ENCODE measurements around the gene CDK16.

Gene CDK16

DNA sequence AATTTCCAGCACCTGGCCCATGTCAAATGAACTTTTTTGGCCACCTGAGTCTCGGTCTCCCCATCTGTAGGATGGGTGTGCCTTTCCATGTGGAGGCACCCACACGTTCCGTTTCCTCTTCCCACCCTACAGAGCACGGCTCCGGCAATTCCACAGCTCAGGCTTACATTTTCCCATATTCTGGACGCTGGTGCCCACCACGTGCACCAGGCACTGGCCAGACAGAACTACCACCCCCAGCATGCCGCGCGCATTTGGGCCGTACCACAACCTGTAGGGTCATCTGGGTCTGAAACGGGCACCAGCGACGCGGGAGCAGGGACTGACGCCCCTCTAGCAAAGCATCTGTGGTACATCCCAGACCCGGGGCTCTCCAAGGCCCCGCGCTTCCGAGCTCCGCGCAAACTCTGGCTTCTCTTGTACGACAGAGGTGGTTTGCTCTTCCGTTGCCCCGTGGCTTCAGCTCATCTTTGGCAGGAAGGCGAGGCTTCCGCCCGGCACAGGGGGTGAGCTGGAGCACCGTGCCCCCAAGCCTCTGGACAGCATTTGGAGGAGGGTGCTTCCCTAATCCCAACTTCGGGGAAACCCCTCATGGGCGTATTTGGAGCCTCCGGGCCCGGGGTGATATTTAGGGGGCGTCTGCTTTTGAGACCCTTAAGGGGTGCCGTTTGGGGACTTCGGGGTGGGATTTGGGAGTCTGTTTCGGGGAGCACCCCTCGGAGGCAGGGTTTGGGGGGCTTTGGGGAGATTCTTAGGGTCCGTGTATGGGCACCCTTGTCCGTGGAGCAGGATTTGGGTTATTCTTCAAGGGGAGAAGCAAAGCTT is 27.8 kb upstream of the CDK16 start:
- TF ChIP-seq, protein P1, sequence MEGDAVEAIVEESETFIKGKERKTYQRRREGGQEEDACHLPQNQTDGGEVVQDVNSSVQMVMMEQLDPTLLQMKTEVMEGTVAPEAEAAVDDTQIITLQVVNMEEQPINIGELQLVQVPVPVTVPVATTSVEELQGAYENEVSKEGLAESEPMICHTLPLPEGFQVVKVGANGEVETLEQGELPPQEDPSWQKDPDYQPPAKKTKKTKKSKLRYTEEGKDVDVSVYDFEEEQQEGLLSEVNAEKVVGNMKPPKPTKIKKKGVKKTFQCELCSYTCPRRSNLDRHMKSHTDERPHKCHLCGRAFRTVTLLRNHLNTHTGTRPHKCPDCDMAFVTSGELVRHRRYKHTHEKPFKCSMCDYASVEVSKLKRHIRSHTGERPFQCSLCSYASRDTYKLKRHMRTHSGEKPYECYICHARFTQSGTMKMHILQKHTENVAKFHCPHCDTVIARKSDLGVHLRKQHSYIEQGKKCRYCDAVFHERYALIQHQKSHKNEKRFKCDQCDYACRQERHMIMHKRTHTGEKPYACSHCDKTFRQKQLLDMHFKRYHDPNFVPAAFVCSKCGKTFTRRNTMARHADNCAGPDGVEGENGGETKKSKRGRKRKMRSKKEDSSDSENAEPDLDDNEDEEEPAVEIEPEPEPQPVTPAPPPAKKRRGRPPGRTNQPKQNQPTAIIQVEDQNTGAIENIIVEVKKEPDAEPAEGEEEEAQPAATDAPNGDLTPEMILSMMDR (IDR thresholded peaks at IDR 0.05; ENCODE audit: control extremely low read depth, extremely low read depth, low read depth, missing control alignments), result no peak
- DNase-seq (ENCODE audit: extremely low spot score), result peak; percentile 88
- CTCF ChIA-PET, result interaction anchor here (0.7 to 2.4 kb wide), 4 partner anchors 27 to 333 kb away, joined by 3 to 13 read pairs (median 9); partner anchors contain the start of gene RBM10
- POLR2A ChIA-PET, result interaction anchor here (0.7 to 1.4 kb wide), 3 partner anchors 27 to 46 kb away, joined by 3 to 4 read pairs (median 3); partner anchors contain the start of genes RBM10 and USP11

DNA sequence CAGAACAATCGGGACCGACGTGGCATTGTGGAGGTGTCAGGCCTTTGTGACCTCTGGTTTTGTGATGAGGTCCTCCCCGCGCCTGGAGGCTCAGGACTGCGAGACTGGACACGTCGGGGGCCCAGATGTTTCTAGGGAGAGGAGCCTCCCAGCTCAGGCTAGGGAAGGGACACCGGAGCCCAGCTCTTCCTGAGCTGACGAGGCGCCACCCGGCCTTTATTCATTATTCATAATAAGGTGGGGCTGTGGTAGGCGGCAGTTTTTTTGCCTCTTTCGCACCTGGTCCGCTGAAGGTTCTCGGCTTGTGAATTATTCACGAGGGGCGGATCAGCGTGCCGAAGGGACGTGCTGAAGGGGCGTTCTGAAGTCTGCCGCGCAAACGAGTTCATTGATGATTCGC is 27.1 kb upstream of the CDK16 start:
- TF ChIP-seq, protein P1 (IDR thresholded peaks at IDR 0.05; ENCODE audit: control extremely low read depth, extremely low read depth, low read depth, missing control alignments), result no peak
- POLR2A ChIA-PET, result interaction anchor here (0.9 to 1.4 kb wide), 2 partner anchors 26 to 42 kb away, joined by 3 read pairs; partner anchors contain the start of gene USP11
- CTCF ChIA-PET, result interaction anchor here (1.6 to 2.4 kb wide), 3 partner anchors 26 to 332 kb away, joined by 5 to 13 read pairs (median 13); no protein-coding TSS in a partner anchor
- DNase-seq (ENCODE audit: extremely low spot score), result peak; percentile 37

DNA sequence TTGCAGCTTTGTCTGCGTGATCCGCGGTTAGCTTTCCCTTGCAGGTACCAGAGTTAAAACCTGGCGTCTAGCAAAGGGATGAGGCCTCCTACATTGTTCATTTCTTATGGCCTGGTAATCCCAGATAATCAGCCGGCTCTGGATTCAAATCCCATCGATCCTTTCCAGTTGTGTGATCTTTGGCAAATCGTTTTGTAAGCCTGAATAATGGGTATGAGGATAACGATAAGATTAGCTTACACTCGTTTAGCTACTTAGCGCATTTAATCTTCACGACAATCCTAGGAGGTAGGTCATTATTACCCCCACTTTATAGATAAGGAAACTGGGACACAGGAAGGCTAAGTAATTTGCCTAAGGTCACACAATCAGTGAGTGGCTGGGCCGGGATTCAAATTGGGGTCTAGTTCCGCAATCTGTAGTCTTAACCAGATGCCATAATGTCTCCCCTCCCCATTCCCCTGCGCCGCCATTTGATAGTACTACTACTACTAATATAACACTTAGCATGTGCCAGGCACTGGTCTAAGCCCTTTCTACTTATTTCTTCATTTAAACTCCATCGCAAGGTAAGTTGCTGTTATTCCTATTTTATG is 26.6 kb upstream of the CDK16 start:
- no peak for DNase-seq (ENCODE audit: extremely low spot score)
- TF ChIP-seq, protein P1 (IDR thresholded peaks at IDR 0.05; ENCODE audit: control extremely low read depth, extremely low read depth, low read depth, missing control alignments), result no peak
- CTCF ChIA-PET, result interaction anchor here (1.6 to 2.4 kb wide), 3 partner anchors 26 to 331 kb away, joined by 5 to 13 read pairs (median 13); no protein-coding TSS in a partner anchor
- POLR2A ChIA-PET, result interaction anchor here (0.9 kb wide), 1 partner anchor 26 kb away, joined by 3 read pairs; no protein-coding TSS in a partner anchor

DNA sequence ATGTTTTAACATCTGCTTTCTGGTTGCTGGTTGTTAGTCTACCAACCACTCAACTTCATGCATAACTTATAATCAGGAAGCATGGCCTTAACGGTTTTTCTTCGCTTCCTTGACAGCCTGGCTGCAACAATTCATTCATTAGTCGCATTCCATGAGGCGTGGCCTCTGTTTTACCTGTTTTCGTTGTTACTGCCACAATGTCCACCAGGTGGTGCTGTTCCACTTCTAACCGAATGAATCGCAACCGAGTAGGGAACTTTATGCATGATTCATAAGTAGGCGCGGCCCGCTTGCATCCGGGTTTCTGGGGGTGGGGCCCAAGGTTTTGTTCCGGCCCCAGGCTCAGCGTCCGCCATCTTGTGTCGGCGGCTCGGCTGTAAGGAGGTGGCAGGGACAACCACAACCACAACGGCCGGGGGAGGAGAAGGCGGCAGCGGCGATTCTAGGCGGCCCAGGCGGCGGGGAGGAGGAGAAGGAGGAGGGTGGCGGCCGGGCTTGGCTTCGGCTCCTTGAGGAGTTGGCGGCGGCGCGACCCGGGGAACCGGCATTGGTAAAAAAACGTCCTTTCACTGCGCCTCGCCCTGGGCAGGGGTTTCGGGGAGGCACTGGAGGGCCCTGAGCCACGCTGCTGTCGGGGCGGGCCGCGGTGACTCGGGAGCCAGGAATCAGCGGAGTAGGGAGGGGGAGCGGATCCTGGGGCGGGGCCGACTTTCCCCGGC is 24.8 kb upstream of the CDK16 start, which contains the start of gene UBA1:
Gene UBA1 (plus strand): TSS at position 355 of the 719 bp plus-strand sequence. CDS start 4,974 bp downstream, outside the sequence.
- TF ChIP-seq, protein P1 (IDR thresholded peaks at IDR 0.05; ENCODE audit: control extremely low read depth, extremely low read depth, low read depth, missing control alignments), result peak; percentile 51
- CTCF ChIA-PET, result interaction anchor here (0.9 to 1.0 kb wide), 2 partner anchors 191 to 288 kb away, joined by 3 to 5 read pairs; no protein-coding TSS in a partner anchor
- DNase-seq (ENCODE audit: extremely low spot score), result peak; percentile 92
- POLR2A ChIA-PET, result no interaction called here

DNA sequence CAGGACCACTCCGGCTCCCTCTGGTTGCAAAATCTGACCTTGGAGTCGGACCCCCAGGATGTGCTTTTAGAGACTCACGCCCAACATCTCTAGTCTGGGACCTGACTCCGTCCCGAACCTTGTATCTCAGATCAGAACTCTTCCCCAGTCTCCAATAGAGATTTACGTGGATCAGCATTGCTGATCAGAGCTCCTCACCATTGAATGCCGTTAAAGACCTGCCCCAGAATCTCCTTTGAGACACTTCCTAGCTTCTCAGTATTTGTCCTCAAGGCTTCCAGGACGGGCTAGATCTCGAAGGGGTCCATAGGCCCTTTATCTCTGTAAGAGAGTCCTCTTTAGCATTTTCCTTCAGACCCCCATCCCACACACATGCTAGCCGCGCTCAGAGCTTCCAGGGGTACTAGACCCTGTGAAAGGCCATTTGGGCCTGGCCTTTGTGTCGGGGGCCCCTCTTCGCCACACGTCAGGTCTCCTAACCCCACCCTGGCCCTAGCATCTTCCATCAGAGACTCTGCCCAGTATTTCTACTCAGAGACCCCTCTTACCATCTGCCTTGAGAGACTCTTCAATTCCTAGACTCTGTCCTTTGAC is 24.2 kb upstream of the CDK16 start:
- CTCF ChIA-PET, result no interaction called here

More for the DNA sequence above, 24.2 kb upstream of the CDK16 start:
- POLR2A ChIA-PET, result no interaction called here
- TF ChIP-seq, protein P1 (IDR thresholded peaks at IDR 0.05; ENCODE audit: control extremely low read depth, extremely low read depth, low read depth, missing control alignments), result no peak
- no peak for DNase-seq (ENCODE audit: extremely low spot score)
